ENCODE results near the gene MYO1F. TPM values are rescaled to one million over a fixed set of nuclear protein-coding genes. Genes with fewer than 3 reads are reported as not detected.
"Not testable (repeated sequence)": the region's sequence is repeated elsewhere in the genome, so short reads cannot be mapped to it uniquely, and the experiment has no call there.

MYO1F gene
- total RNA-seq, 2 experiments from 2014 or later = 66.7 to 67.4 TPM

- H3K4me3 ChIP-seq (ENCODE audit: low read length) = peak overlapping the region; percentile 66
- peak overlapping the region; percentile 94 for H3K4me3 Mint-ChIP-seq
- peaks cover 98% of the 10 kb centered on the region for H3K4me1 ChIP-seq (ENCODE audit: insufficient read depth, low read length)
- peaks cover 67% of the 10 kb centered on the region for H3K4me1 Mint-ChIP-seq (ENCODE audit: low read depth)
- peak in 13 of 14 experiments; percentile 40 to 88 (median 56) for DNase-seq
- TF ChIP-seq, protein P1, sequence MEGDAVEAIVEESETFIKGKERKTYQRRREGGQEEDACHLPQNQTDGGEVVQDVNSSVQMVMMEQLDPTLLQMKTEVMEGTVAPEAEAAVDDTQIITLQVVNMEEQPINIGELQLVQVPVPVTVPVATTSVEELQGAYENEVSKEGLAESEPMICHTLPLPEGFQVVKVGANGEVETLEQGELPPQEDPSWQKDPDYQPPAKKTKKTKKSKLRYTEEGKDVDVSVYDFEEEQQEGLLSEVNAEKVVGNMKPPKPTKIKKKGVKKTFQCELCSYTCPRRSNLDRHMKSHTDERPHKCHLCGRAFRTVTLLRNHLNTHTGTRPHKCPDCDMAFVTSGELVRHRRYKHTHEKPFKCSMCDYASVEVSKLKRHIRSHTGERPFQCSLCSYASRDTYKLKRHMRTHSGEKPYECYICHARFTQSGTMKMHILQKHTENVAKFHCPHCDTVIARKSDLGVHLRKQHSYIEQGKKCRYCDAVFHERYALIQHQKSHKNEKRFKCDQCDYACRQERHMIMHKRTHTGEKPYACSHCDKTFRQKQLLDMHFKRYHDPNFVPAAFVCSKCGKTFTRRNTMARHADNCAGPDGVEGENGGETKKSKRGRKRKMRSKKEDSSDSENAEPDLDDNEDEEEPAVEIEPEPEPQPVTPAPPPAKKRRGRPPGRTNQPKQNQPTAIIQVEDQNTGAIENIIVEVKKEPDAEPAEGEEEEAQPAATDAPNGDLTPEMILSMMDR (IDR thresholded peaks at IDR 0.05) = no peak
- H3K9me3 ChIP-seq (ENCODE audit: control insufficient read depth in 1 of 2, insufficient read depth in 1 of 2, low read length in 2 of 2) = no peaks in the 10 kb centered on the region
- H3K36me3 Mint-ChIP-seq (ENCODE audit: low read depth) = peaks cover 9% of the 10 kb centered on the region
- ChIA-PET CTCF (interaction anchor here (0.7 to 1.6 kb wide), 4 partner anchors 10 to 142 kb away, joined by 3 to 4 read pairs (median 4); no protein-coding TSS in a partner anchor), POLR2A (interaction anchor here (1.1 to 7.0 kb wide), 4 partner anchors 59 to 131 kb away, joined by 3 to 185 read pairs (median 6); partner anchors contain the start of genes HNRNPM and ZNF414)
- H3K27me3 ChIP-seq (ENCODE audit: control insufficient read depth in 1 of 2, insufficient read depth in 2 of 2, low read length in 2 of 2) = no peaks in the 10 kb centered on the region
- no peaks in the 10 kb centered on the region for H3K27me3 Mint-ChIP-seq
- ATAC-seq (ENCODE audit: poor library complexity) = peak; percentile 64
- no peaks in the 10 kb centered on the region for H3K36me3 ChIP-seq (ENCODE audit: insufficient read depth, low read length)
- H3K27ac Mint-ChIP-seq = peak overlapping the region; percentile 95
- intact Hi-C loops (cut with DNase I, micrococcal nuclease) = loop anchor here (5.0 kb wide), 3 partner anchors 37 to 163 kb away; partner anchors contain the start of genes ADAMTS10 (in 1 of the 2) and MARCHF2 (in 1 of the 2)
- no peaks in the 10 kb centered on the region for H3K9me3 Mint-ChIP-seq
- H3K27ac ChIP-seq (ENCODE audit: low read depth in 1 of 2, low read length in 2 of 2) = peak overlapping the region; percentile 52 to 63
Measured at GRCh38 chr19:8575467-8575997, 1.7 kb downstream of the MYO1F start.

GRCh38 chr19:8574619-8574922, 2.7 kb downstream of the MYO1F start:
- DNase-seq; H3K36me3 ChIP-seq (ENCODE audit: insufficient read depth, low read length); H3K27ac ChIP-seq (ENCODE audit: low read depth in 1 of 2, low read length in 2 of 2); H3K9me3 ChIP-seq (ENCODE audit: control insufficient read depth in 1 of 2, insufficient read depth in 1 of 2, low read length in 2 of 2); CTCF ChIA-PET; H3K27me3 ChIP-seq (ENCODE audit: control insufficient read depth in 1 of 2, insufficient read depth in 2 of 2, low read length in 2 of 2); H3K27me3 Mint-ChIP-seq; H3K9me3 Mint-ChIP-seq; intact Hi-C loops (cut with DNase I, micrococcal nuclease); H3K36me3 Mint-ChIP-seq (ENCODE audit: low read depth); ATAC-seq (ENCODE audit: poor library complexity): not testable (repeated sequence)
- peak overlapping the region; percentile 38 for H3K4me3 Mint-ChIP-seq
- H3K4me1 Mint-ChIP-seq (ENCODE audit: low read depth) = peaks cover 76% of the 10 kb centered on the region
- Histone ChIP-seq H3K4me1 (ENCODE audit: insufficient read depth, low read length) (peaks cover 98% of the 10 kb centered on the region), H3K4me3 (ENCODE audit: low read length) (peak overlapping the region; percentile 27)
- peak overlapping the region; percentile 95 for H3K27ac Mint-ChIP-seq
- POLR2A ChIA-PET = interaction anchor here (4.7 to 7.0 kb wide), 2 partner anchors 59 kb away, joined by 98 to 185 read pairs; partner anchors contain the start of gene ZNF414

GRCh38 chr19:8573316-8573715, 3.9 kb downstream of the MYO1F start:
- Mint-ChIP-seq H3K4me3 (peak overlapping the region; percentile 44), H3K36me3 (ENCODE audit: low read depth) (peaks cover 15% of the 10 kb centered on the region), H3K4me1 (ENCODE audit: low read depth) (peaks cover 79% of the 10 kb centered on the region), H3K27me3 (no peaks in the 10 kb centered on the region), H3K9me3 (no peaks in the 10 kb centered on the region), H3K27ac (peak overlapping the region; percentile 95)
- H3K4me1 ChIP-seq (ENCODE audit: insufficient read depth, low read length) = peaks cover 98% of the 10 kb centered on the region
- ChIA-PET CTCF (no interaction called here), POLR2A (interaction anchor here (4.7 kb wide), 1 partner anchor 58 kb away, joined by 98 read pairs; the partner anchor contains the start of gene ZNF414)
- DNase-seq (no peak), ATAC-seq (ENCODE audit: poor library complexity) (no peak)
- H3K27me3 ChIP-seq (ENCODE audit: control insufficient read depth in 1 of 2, insufficient read depth in 2 of 2, low read length in 2 of 2) = no peaks in the 10 kb centered on the region
- no peaks in the 10 kb centered on the region for H3K9me3 ChIP-seq (ENCODE audit: control insufficient read depth in 1 of 2, insufficient read depth in 1 of 2, low read length in 2 of 2)
- TF ChIP-seq, protein P1 (IDR thresholded peaks at IDR 0.05) = no peak
- H3K27ac ChIP-seq (ENCODE audit: low read depth in 1 of 2, low read length in 2 of 2) = peak overlapping the region in 1 of 2 donors; percentile 24
- no peaks in the 10 kb centered on the region for H3K36me3 ChIP-seq (ENCODE audit: insufficient read depth, low read length)
- peak overlapping the region; percentile 27 for H3K4me3 ChIP-seq (ENCODE audit: low read length)
- intact Hi-C loops (cut with DNase I, micrococcal nuclease) = no loop called here
